HG03039 (cell line): ENCODE data around the gene PBX4.

Source experiments
- ATAC-seq: cut with Tn5 transposase; IDR thresholded peaks from one replicate; pipeline ENCODE4 v1.9.1; 2021; ENCODE audit warnings: mild to moderate bottlenecking, moderate library complexity; ENCODE audit not compliant: unreplicated experiment

The PBX4 gene

GRCh38 chr19:19649580-19649995 is 31.1 kb upstream of the PBX4 start:
- ATAC-seq, result no peak

GRCh38 chr19:19649155-19649554 is 30.7 kb upstream of the PBX4 start:
- ATAC-seq, result no peak

GRCh38 chr19:19647037-19647835 is 28.7 kb upstream of the PBX4 start:
- ATAC-seq, result no peak

GRCh38 chr19:19645233-19645870 is 26.9 kb upstream of the PBX4 start:
- no peak for ATAC-seq

- no peak for ATAC-seq
Observed at GRCh38 chr19:19644054-19644388, 25.5 kb upstream of the PBX4 start.

- peak; percentile 48 for ATAC-seq
Observed at GRCh38 chr19:19643158-19644053, 24.9 kb upstream of the PBX4 start, which contains the start of gene GMIP. Gene GMIP, minus strand, starts transcription at chr19:19643657. Its CDS starts 128 bp downstream, at chr19:19643529.

- no peak for ATAC-seq
Observed at GRCh38 chr19:19642506-19643157, 24.1 kb upstream of the PBX4 start.

GRCh38 chr19:19637523-19638251 is 19.2 kb upstream of the PBX4 start:
- no peak for ATAC-seq

GRCh38 chr19:19637186-19637522 is 18.7 kb upstream of the PBX4 start:
- ATAC-seq, result no peak

- no peak for ATAC-seq
Observed at GRCh38 chr19:19636573-19637185, 18.2 kb upstream of the PBX4 start.

- no peak for ATAC-seq
Observed at GRCh38 chr19:19635313-19635702, 16.8 kb upstream of the PBX4 start.

GRCh38 chr19:19634516-19635312 is 16.2 kb upstream of the PBX4 start:
- ATAC-seq, result no peak

GRCh38 chr19:19633711-19634515 is 15.4 kb upstream of the PBX4 start:
- ATAC-seq, result no peak

GRCh38 chr19:19632661-19633060 is 14.2 kb upstream of the PBX4 start:
- no peak for ATAC-seq

GRCh38 chr19:19631346-19631745 is 12.9 kb upstream of the PBX4 start:
- ATAC-seq, result no peak

GRCh38 chr19:19630426-19630825 is 11.9 kb upstream of the PBX4 start:
- no peak for ATAC-seq

GRCh38 chr19:19630062-19630414 is 11.6 kb upstream of the PBX4 start:
- no peak for ATAC-seq

- ATAC-seq, result peak; percentile 18
Observed at GRCh38 chr19:19628501-19629134, 10.1 kb upstream of the PBX4 start.
